GM20000 (cell line): ENCODE measurements around the gene SLC17A5.

Experiments used
- DNase-seq: peaks from one replicate; pipeline ENCODE4 v3.0.0; 2012; ENCODE audit warnings: low spot score
- CTCF ChIP-seq: IDR thresholded peaks from 2 replicates; pipeline ENCODE4 v1.5.1; 2012; ENCODE audit warnings: mild to moderate bottlenecking, control low read depth; ENCODE audit errors: extremely low read depth, missing control alignments

Gene SLC17A5

GRCh38 chr6:73653571-73654424 is at the start of gene SLC17A5:
TSS of gene SLC17A5 (minus strand) at chr6:73653992. CDS start at chr6:73653886, 106 bp downstream.
- DNase-seq, result peak; percentile 97
- TF ChIP-seq CTCF, result no peak

GRCh38 chr6:73703466-73703865 is 49.7 kb upstream of the SLC17A5 start:
- TF ChIP-seq CTCF, result no peak
- no peak for DNase-seq

GRCh38 chr6:73702444-73702843 is 48.7 kb upstream of the SLC17A5 start:
- DNase-seq, result no peak
- TF ChIP-seq CTCF, result no peak

GRCh38 chr6:73699676-73700459 is 46.1 kb upstream of the SLC17A5 start:
- no peak for DNase-seq

GRCh38 chr6:73696966-73697655 is 43.3 kb upstream of the SLC17A5 start:
- no peak for TF ChIP-seq CTCF
- no peak for DNase-seq

More at GRCh38 chr6:73699676-73700459, 46.1 kb upstream of the SLC17A5 start:
- TF ChIP-seq CTCF, result no peak

GRCh38 chr6:73695619-73696421 is 42.0 kb upstream of the SLC17A5 start, which contains the start of gene CD109:
TSS of gene CD109 (plus strand) at chr6:73696203. CDS start at chr6:73696216, 13 bp downstream.
- DNase-seq, result peak; percentile 64
- no peak for TF ChIP-seq CTCF
